ENCODE data around the gene SNX15.
A peak's percentile ranks its signal among the peaks of the same experiment; 100 is the strongest.
"Not testable (repeated sequence)": the region's sequence is repeated elsewhere in the genome, so short reads cannot be mapped to it uniquely, and the experiment has no call there.

SNX15 gene

GRCh38 chr11:65027213-65028067 is at the start of gene SNX15:
SNX15 (plus strand) TSS chr11:65027439; CDS start chr11:65027538, 99 bp downstream.
- peak; percentile 97 to 98 for DNase-seq

- DNase-seq, result not testable (repeated sequence)
These were observed 43.9 kb upstream of the SNX15 start for GRCh38 chr11:64983339-64983738.

GRCh38 chr11:64987998-64988854 is 39.0 kb upstream of the SNX15 start:
- DNase-seq, result no peak

- DNase-seq, result no peak
These were observed 37.8 kb upstream of the SNX15 start for GRCh38 chr11:64989416-64989815.

- DNase-seq, result no peak
These were observed 36.9 kb upstream of the SNX15 start for GRCh38 chr11:64990222-64990923.

GRCh38 chr11:64994318-64994717 is 32.9 kb upstream of the SNX15 start:
- no peak for DNase-seq

- no peak for DNase-seq
These were observed 30.9 kb upstream of the SNX15 start for GRCh38 chr11:64996327-64996709.

- DNase-seq, result peak; percentile 13 to 22
These were observed 30.4 kb upstream of the SNX15 start, which contains the start of gene BATF2 for GRCh38 chr11:64996710-64997380. BATF2 (minus strand) TSS chr11:64996971; CDS start chr11:64996914, 57 bp downstream.

GRCh38 chr11:64998141-64998540 is 29.1 kb upstream of the SNX15 start:
- no peak for DNase-seq

GRCh38 chr11:64998690-64999431 is 28.4 kb upstream of the SNX15 start:
- DNase-seq, result no peak

- DNase-seq, result no peak
These were observed 27.8 kb upstream of the SNX15 start for GRCh38 chr11:64999478-64999877.

- DNase-seq, result no peak
These were observed 24.5 kb upstream of the SNX15 start for GRCh38 chr11:65002706-65003105.

- peak; percentile 13 to 31 for DNase-seq
These were observed 24.0 kb upstream of the SNX15 start for GRCh38 chr11:65003282-65003681.

- not testable (repeated sequence) for DNase-seq
These were observed 23.3 kb upstream of the SNX15 start for GRCh38 chr11:65003968-65004367.

- DNase-seq, result no peak
These were observed 19.2 kb upstream of the SNX15 start for GRCh38 chr11:65008016-65008415.

GRCh38 chr11:65008873-65009272 is 18.4 kb upstream of the SNX15 start:
- DNase-seq, result no peak

GRCh38 chr11:65013130-65013887 is 13.9 kb upstream of the SNX15 start:
- peak; percentile 88 to 92 for DNase-seq

GRCh38 chr11:65013888-65014725 is 13.1 kb upstream of the SNX15 start, which contains the start of gene ARL2:
ARL2 (plus strand) TSS chr11:65014160; CDS start chr11:65014208, 48 bp downstream.
- DNase-seq, result peak; percentile 81 to 88

GRCh38 chr11:65014726-65015227 is 12.5 kb upstream of the SNX15 start:
- DNase-seq, result no peak

- DNase-seq, result no peak
These were observed 10.5 kb upstream of the SNX15 start for GRCh38 chr11:65016705-65017104.

Data from Kasumi-1 (cell line).